ENCODE results near the gene GPHB5.

Gene GPHB5

DNA sequence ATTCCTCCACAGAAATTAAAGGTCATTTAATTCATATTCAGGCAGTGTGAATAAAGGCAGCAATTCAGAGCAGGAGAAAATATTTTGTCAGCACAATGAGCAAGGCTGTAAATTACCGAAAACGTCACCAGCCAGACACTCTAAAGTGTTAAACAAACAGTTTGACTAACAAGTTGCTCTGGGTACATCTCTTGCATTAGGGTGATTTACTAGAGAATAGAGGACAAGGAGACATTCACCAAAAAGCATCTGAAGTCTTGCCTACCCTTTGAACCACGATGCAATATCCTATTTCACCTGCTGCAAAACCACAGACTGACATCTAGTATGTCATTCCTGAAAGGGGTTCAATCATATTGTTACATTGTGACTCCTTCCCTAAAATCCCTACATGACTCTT, 27.1 kb upstream of the GPHB5 start:
- TF ChIP-seq NFIC (IDR thresholded peaks at IDR 0.05) = no peak
- TF ChIP-seq YY1 (IDR thresholded peaks at IDR 0.05; ENCODE audit: low read depth) = no peak
- no peak for TF ChIP-seq CEBPB (IDR thresholded peaks at IDR 0.05)
- TF ChIP-seq, protein P1, sequence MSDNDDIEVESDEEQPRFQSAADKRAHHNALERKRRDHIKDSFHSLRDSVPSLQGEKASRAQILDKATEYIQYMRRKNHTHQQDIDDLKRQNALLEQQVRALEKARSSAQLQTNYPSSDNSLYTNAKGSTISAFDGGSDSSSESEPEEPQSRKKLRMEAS (IDR thresholded peaks at IDR 0.05) = no peak
- TF ChIP-seq RAD21 (IDR thresholded peaks at IDR 0.05; ENCODE audit: low read depth) = no peak
- no peak for TF ChIP-seq EGR1 (IDR thresholded peaks at IDR 0.05)
- TF ChIP-seq, protein P2, sequence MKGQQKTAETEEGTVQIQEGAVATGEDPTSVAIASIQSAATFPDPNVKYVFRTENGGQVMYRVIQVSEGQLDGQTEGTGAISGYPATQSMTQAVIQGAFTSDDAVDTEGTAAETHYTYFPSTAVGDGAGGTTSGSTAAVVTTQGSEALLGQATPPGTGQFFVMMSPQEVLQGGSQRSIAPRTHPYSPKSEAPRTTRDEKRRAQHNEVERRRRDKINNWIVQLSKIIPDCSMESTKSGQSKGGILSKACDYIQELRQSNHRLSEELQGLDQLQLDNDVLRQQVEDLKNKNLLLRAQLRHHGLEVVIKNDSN (IDR thresholded peaks at IDR 0.05) = no peak
- no peak for TF ChIP-seq CREB1 (IDR thresholded peaks at IDR 0.05; ENCODE audit: low read depth)

DNA sequence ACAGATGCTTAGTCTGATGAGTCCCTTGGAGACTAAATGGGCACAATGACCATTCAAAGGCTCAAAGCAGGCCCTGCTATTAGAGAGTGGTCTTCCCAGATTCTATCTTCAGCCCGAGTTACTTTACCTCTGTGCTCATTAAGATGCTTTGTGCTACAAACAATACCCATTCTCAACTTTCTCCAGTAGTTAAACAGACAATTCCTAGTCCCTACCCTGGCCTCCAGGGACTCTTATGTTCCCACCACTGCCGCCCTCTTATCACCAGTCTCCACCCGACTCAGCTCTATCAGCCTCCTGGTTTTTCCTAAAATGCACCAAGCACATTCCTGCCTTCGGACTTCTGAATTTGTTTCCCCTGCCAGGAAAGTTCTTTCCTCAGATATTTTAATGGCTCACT, 25.6 kb upstream of the GPHB5 start:
- no peak for TF ChIP-seq RAD21 (IDR thresholded peaks at IDR 0.05; ENCODE audit: low read depth)
- no peak for TF ChIP-seq YY1 (IDR thresholded peaks at IDR 0.05; ENCODE audit: low read depth)
- TF ChIP-seq EP300 (IDR thresholded peaks at IDR 0.05; ENCODE audit: borderline replicate concordance) = no peak
- TF ChIP-seq, protein P1 (IDR thresholded peaks at IDR 0.05) = no peak
- no peak for TF ChIP-seq CREB1 (IDR thresholded peaks at IDR 0.05; ENCODE audit: low read depth)
- TF ChIP-seq EGR1 (IDR thresholded peaks at IDR 0.05) = no peak
- TF ChIP-seq NFIC (IDR thresholded peaks at IDR 0.05) = no peak
- TF ChIP-seq, protein P2 (IDR thresholded peaks at IDR 0.05) = no peak
- TF ChIP-seq CEBPB (IDR thresholded peaks at IDR 0.05) = no peak

DNA sequence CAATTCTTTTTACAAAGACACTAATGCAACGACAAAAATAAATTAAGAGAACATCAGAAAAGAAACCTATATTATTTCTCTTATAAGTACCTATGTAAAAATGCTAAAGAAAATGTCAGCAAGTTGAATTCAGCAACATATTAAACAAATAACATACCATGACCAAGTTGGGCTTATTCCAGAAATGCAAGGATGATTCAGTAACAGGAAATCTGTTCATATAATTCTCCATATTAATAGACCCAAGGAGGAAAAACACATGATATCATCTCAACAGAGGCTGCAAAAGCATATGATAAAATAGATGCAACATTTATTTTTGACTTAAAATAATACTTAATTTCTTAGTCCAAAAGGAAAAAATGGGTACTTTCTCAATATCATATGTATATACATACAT, 25.1 kb upstream of the GPHB5 start:
- TF ChIP-seq CEBPB (IDR thresholded peaks at IDR 0.05) (no peak), TEAD4 (IDR thresholded peaks at IDR 0.05) (no peak), TAF1 (IDR thresholded peaks at IDR 0.05; ENCODE audit: low read depth) (no peak), YY1 (IDR thresholded peaks at IDR 0.05; ENCODE audit: low read depth) (no peak), NFIC (IDR thresholded peaks at IDR 0.05) (no peak), RAD21 (IDR thresholded peaks at IDR 0.05; ENCODE audit: low read depth) (no peak), EP300 (IDR thresholded peaks at IDR 0.05; ENCODE audit: borderline replicate concordance) (no peak)
- TF ChIP-seq, protein P2 (IDR thresholded peaks at IDR 0.05) = no peak
- TF ChIP-seq, protein P3, sequence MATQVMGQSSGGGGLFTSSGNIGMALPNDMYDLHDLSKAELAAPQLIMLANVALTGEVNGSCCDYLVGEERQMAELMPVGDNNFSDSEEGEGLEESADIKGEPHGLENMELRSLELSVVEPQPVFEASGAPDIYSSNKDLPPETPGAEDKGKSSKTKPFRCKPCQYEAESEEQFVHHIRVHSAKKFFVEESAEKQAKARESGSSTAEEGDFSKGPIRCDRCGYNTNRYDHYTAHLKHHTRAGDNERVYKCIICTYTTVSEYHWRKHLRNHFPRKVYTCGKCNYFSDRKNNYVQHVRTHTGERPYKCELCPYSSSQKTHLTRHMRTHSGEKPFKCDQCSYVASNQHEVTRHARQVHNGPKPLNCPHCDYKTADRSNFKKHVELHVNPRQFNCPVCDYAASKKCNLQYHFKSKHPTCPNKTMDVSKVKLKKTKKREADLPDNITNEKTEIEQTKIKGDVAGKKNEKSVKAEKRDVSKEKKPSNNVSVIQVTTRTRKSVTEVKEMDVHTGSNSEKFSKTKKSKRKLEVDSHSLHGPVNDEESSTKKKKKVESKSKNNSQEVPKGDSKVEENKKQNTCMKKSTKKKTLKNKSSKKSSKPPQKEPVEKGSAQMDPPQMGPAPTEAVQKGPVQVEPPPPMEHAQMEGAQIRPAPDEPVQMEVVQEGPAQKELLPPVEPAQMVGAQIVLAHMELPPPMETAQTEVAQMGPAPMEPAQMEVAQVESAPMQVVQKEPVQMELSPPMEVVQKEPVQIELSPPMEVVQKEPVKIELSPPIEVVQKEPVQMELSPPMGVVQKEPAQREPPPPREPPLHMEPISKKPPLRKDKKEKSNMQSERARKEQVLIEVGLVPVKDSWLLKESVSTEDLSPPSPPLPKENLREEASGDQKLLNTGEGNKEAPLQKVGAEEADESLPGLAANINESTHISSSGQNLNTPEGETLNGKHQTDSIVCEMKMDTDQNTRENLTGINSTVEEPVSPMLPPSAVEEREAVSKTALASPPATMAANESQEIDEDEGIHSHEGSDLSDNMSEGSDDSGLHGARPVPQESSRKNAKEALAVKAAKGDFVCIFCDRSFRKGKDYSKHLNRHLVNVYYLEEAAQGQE (IDR thresholded peaks at IDR 0.05; ENCODE audit: low read depth) = no peak
- TF ChIP-seq, protein P1 (IDR thresholded peaks at IDR 0.05) = no peak

DNA sequence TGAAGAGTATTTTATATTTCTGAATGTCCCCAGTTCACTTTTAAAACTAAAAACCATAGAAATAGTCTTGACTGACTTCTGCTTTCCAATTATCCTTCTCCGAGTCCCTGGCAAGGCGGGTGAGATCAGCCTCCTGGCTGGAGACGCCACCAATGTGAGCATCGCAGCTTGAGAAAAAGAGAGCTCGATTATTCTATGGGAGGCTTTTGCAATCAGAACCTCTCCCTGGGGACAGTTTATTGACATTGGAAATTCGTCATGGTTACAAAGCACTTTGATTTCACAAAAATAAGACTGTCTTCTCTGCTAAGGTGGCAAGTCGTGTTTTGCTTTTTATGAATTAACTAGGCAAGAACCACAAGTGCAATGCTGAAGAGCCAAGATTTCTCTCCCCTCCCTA, 23.6 kb upstream of the GPHB5 start:
- TF ChIP-seq, protein P3 (IDR thresholded peaks at IDR 0.05; ENCODE audit: low read depth) = no peak
- no peak for TF ChIP-seq TEAD4 (IDR thresholded peaks at IDR 0.05)
- TF ChIP-seq ZBTB7A (IDR thresholded peaks at IDR 0.05; ENCODE audit: low read depth) = no peak
- no peak for TF ChIP-seq FOXM1 (IDR thresholded peaks at IDR 0.05; ENCODE audit: borderline replicate concordance, low read depth)
- TF ChIP-seq NFIC (IDR thresholded peaks at IDR 0.05) = no peak
- TF ChIP-seq, protein P1 (IDR thresholded peaks at IDR 0.05) = no peak
- TF ChIP-seq, protein P2 (IDR thresholded peaks at IDR 0.05) = no peak
- no peak for TF ChIP-seq EP300 (IDR thresholded peaks at IDR 0.05; ENCODE audit: borderline replicate concordance)
- no peak for TF ChIP-seq CREB1 (IDR thresholded peaks at IDR 0.05; ENCODE audit: low read depth)
- no peak for TF ChIP-seq YY1 (IDR thresholded peaks at IDR 0.05; ENCODE audit: low read depth)

Measured in Ishikawa (cell line).